ENCODE results near the gene TMX4.
"Not testable (repeated sequence)": the region's sequence is repeated elsewhere in the genome, so short reads cannot be mapped to it uniquely, and the experiment has no call there.

TMX4 gene

DNA sequence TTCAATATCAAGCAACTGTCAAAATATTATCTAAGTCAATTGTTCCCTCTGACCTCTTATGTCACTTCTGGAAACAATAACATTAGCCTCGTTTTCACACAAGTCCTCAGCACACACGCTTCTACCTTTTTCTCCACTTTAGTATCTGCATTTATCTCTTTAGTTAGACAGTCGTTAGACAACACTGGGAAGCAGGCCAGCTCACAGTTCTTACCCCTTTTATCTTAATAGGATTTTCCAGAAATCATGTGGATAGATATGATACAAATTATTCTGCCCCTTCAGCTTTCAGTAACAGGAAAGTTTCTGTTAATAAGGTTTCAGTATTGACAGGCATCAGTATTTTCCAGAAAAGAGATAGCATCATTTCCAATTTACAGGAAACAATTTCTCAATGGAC, 53.4 kb downstream of the TMX4 start:
- no peak for DNase-seq

DNA sequence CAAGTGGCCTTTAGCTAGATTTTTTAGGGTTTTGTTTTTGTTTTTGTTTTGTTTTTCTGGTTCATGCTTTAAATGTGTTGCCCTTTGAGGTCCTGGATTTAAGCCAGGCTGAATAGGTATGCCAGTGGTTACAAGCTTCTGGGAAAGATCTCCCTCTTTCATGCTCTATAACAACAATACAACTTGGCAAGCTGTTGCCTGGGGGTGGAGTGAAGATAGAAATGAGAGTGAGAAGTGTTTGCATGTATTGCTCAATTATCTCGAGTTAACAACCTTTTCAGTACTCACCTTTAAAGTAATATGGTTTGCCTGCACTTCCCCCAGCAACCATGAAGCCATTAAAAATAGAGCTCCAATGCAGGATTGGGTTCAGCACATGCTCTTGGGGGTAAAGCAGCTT, 60.1 kb downstream of the TMX4 start:
- DNase-seq, result no peak

DNA sequence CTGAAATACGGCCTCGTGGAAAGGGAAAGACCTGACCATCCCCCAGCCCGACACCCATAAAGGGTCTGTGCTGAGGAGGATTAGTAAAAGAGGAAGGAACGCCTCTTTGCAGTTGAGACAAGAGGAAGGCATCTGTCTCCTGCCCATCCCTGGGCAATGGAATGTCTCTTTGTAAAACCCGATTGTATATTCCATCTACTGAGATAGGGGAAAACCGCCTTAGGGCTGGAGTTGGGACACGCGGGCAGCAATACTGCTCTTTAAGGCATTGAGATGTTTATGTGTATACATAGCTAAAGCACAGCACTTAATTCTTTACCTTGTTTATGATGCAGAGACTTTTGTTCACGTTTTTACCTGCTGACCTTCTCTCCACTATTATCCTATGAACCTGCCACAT, 63.0 kb downstream of the TMX4 start:
- DNase-seq, result not testable (repeated sequence)

DNA sequence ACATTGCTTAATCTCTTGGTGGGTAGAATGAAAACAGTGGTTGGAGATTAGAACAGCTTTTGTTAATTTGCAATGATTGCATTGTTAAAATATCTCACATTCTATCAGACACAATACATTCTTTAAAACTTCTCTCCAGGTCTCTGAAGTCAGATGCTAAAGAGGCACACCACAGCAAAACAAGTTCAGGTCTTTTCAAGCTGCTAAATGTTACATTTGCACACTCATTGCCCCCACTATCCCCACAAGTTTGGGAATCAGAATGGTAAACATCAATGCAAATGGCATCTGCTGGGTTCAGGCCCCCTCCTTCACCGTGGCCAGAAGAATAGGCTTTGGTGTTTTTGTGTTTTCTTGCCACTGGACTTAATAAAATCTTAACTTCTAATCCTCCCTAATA, 69.2 kb downstream of the TMX4 start:
- no peak for DNase-seq

GRCh38 chr20:7943891-7944290, 75.7 kb downstream of the TMX4 start:
- no peak for DNase-seq

- no peak for DNase-seq
These were observed 79.2 kb downstream of the TMX4 start, which contains the start of gene HAO1 for GRCh38 chr20:7940341-7940740. Gene HAO1 (minus strand): TSS chr20:7940458. CDS start chr20:7940422, 36 bp downstream.

- no peak for DNase-seq
These were observed 79.9 kb downstream of the TMX4 start for GRCh38 chr20:7939663-7940062.

- DNase-seq, result no peak
These were observed 81.5 kb downstream of the TMX4 start for GRCh38 chr20:7938058-7938457.

GRCh38 chr20:7937328-7937727, 82.2 kb downstream of the TMX4 start:
- no peak for DNase-seq

DNA sequence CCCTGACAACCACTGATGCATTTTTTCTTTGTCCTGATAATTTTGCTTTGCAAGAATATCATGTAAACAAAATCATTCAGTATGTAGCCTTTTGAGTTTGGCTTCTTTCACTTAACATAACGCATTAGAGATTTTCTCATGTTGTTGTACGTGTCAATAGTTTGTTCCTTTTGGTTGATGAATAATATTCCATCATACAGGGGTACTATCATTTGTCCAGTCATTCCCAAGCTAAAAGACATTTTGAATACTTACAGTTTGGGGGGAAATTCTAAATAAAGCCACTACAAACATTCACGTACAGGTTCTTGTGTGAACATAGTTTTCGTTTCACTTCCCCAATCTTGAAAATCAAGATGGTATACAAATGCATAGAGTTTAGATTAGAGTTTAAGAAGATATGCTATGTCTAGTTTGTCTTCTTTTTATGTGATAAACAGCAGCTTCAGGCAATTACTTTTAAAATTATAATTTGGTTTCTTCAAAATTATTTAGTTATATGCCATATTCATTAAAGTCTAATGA, 84.5 kb downstream of the TMX4 start:
- DNase-seq, result no peak

DNA sequence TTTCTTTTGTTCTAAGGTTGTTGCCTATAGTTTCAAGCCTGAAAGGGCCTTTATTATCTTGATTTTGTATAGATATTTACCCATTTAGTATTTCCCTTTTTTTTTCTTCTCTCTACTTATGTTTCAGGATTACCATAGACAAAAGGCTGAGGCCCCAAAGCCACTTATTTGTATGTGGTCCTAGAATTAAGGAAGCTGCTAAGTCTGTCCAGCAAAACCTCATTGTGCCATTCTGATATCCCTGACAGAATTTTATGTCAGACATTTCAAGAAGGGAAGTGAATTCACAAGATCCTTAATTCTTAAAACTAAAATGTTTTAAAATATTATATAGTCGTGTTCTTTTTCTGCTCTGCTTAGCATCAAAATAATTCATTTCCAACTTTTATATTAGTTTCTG, 86.2 kb downstream of the TMX4 start:
- DNase-seq, result no peak

GRCh38 chr20:7930343-7930742, 89.2 kb downstream of the TMX4 start:
- DNase-seq, result no peak
